Colonic mucosa (tissue), 4 donors: ENCODE results near the gene CLNS1A. TPM values are rescaled to one million over a fixed set of nuclear protein-coding genes. Genes with fewer than 3 reads are reported as not detected.

Experiments
- DNase-seq: peaks from one replicate; pipeline ENCODE4 v3.0.0-alpha.2; 2020
- H3K27ac ChIP-seq: fragments of 200-600 bp; one replicate; pipeline ENCODE4 v1.8.0; 2021
- H3K27me3 ChIP-seq: fragments of 200-600 bp; one replicate; pipeline ENCODE4 v1.8.0; 2021
- H3K36me3 ChIP-seq: fragments of 200-600 bp; one replicate; pipeline ENCODE4 v1.8.0; 2021
- H3K4me1 ChIP-seq: fragments of 200-600 bp; one replicate; pipeline ENCODE4 v1.8.0; 2021; ENCODE audit warnings: mild to moderate bottlenecking
- H3K4me3 ChIP-seq: fragments of 200-600 bp; one replicate; pipeline ENCODE4 v1.8.0; 2021
- H3K9ac ChIP-seq, 2 donors: one replicate each; pipeline ENCODE4 v1.7.0; 2013; ENCODE audit warnings: control low read depth in 2 of 2, low read depth in 2 of 2, low read length in 2 of 2
- H3K9me3 ChIP-seq: fragments of 200-600 bp; one replicate; pipeline ENCODE4 v1.8.0; 2021
- intact Hi-C: fragments of 100-400 bp; cut with DNase I; formaldehyde crosslinking; loops from one replicate; pipeline ENCODE4 v1.14.1; 2022
- total RNA-seq, 2 donors: library from RNA; stranded (reverse); fragmentation: NEBNext Ultra II Directional in 1 of 2; extraction: Animal tissue kit (Norgen Biotek cat#: 25700) in 1 of 2; gene quantifications; one replicate each; pipeline ENCODE4 v1.2.1, GENCODE V29; 2021
- TF ChIP-seq, protein P1 (sequence below): fragments of 200-600 bp; IDR thresholded peaks from one replicate; pipeline ENCODE4 v1.8.0; 2022; ENCODE audit warnings: antibody characterized with exemption, mild to moderate bottlenecking
- donor health status: healthy.
- donor health status: DM: no; HTN: no; CAD: no.
- donor health status: DM: no; HTN: no; CAD: no.

CLNS1A gene
- total RNA-seq, 2 donors from 2014 or later = 81.0 to 81.6 TPM

DNA sequence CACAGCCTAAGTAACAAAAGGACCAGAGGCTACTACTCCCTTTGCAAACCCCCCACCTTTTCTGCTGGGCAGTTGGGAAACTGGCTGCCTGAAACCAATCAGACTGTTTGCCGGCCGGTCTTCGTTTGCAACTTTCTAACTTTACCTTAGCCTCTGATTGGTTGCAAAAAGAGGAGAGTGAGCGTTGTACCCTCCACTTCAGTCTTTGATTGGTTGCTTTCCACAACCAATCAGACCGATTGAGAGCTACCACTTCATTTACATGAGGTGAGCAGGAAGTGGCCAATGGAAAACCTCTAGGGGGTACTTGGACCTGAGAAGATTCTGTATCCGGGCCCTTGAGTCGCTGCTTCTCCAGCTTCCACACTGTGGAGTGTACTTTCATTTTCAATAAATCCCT is 18.8 kb upstream of the CLNS1A start:
- H3K27ac ChIP-seq = no peak overlapping the region
- DNase-seq = no peak
- no peak overlapping the region for H3K9ac ChIP-seq
- H3K4me3 ChIP-seq = no peak overlapping the region
- no peaks in the 10 kb centered on the region for H3K27me3 ChIP-seq
- H3K9me3 ChIP-seq = no peaks in the 10 kb centered on the region
- H3K4me1 ChIP-seq = no peaks in the 10 kb centered on the region
- TF ChIP-seq, protein P1, sequence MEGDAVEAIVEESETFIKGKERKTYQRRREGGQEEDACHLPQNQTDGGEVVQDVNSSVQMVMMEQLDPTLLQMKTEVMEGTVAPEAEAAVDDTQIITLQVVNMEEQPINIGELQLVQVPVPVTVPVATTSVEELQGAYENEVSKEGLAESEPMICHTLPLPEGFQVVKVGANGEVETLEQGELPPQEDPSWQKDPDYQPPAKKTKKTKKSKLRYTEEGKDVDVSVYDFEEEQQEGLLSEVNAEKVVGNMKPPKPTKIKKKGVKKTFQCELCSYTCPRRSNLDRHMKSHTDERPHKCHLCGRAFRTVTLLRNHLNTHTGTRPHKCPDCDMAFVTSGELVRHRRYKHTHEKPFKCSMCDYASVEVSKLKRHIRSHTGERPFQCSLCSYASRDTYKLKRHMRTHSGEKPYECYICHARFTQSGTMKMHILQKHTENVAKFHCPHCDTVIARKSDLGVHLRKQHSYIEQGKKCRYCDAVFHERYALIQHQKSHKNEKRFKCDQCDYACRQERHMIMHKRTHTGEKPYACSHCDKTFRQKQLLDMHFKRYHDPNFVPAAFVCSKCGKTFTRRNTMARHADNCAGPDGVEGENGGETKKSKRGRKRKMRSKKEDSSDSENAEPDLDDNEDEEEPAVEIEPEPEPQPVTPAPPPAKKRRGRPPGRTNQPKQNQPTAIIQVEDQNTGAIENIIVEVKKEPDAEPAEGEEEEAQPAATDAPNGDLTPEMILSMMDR = no peak
- intact Hi-C loops = no loop called here
- no peaks in the 10 kb centered on the region for H3K36me3 ChIP-seq

DNA sequence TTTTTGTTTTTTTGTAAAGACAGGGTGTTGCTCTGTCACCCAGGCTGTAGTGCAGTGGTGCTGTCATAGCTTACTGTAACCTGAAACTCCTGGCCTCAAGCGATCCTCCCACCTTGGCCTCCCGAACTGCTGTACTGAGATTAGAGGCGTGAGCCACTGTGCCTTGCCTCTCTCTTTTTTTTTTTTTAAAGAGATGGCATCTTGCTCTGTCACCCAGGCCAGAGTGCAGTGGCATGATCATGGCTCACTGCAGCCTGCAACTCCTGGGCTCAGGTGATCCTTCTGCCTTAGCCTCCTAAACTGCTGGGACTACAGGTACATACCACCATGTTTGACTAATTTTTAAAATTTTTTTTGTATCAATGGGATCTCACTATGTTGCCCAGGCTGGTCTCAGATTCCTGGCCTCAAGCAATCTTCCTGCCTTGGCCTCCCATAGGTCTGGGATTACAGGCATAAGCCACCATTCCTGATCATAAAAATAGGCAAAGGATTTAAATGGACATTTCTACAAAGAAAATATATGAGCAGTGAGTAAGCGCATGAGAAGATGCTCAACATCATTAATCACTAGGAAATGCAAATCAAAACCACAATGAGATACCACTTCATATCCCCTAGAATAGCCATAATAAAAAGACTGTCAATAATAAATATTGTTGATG is 17.3 kb upstream of the CLNS1A start:
- intact Hi-C loops = no loop called here
- no peak for DNase-seq
- Histone ChIP-seq H3K4me3 (no peak overlapping the region), H3K4me1 (no peaks in the 10 kb centered on the region), H3K9me3 (no peaks in the 10 kb centered on the region), H3K27ac (no peak overlapping the region), H3K9ac (no peak overlapping the region), H3K27me3 (no peaks in the 10 kb centered on the region), H3K36me3 (no peaks in the 10 kb centered on the region)
- TF ChIP-seq, protein P1 = no peak

DNA sequence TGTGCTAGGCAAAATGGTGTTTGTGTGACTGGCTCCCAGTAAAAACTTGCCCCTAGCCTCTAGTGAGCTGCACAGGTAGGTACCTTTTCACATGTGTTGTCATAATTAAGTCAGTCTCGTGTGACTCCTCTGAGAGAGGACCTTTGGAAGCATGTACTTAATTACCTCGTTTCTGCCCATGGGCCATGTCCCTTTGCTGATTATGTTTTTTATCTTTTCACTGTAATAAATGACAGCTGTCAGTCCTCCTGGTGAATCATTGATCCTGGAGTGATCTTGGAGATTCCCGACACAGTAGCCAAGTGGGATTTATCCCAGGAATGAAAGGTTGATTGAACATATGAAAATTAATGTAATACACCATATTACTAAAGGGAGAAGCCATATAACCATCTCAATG is 12.5 kb upstream of the CLNS1A start:
- no peaks in the 10 kb centered on the region for H3K36me3 ChIP-seq
- H3K4me1 ChIP-seq = no peaks in the 10 kb centered on the region
- TF ChIP-seq, protein P1 = no peak
- intact Hi-C loops = no loop called here
- DNase-seq = no peak
- H3K27ac ChIP-seq = no peak overlapping the region
- H3K9ac ChIP-seq = no peak overlapping the region
- no peaks in the 10 kb centered on the region for H3K27me3 ChIP-seq
- no peak overlapping the region for H3K4me3 ChIP-seq
- H3K9me3 ChIP-seq = no peaks in the 10 kb centered on the region

DNA sequence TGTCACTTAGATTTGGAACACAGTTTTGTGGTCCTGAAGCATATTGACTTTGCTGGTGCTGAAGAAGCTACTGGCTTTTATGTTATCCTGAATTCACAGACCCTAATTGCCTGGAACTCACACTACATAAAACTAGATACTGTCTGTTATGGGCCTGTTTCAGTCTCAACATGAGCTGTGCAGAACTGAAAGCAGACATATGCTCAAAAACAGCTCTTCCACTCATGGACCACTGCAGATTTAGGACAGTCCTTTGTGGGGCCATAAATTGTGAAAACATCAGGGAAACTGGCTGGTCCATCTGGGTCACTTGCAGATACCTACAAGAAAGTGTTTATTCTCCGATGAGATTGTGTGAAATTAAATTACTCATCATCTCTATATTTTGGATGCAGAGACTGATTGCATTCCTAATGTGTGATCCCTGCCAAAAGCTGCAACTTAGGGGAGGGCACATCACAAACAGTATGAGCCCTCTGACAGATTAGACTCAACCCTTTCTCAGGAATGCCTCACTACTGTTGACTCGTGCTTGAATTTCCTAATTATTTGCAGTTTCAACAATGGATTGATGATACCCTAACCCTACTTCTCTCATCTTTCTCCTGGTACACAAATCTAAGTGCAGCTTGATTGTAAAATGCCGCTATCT is 10.2 kb upstream of the CLNS1A start:
- Histone ChIP-seq H3K27me3 (no peaks in the 10 kb centered on the region), H3K9me3 (no peaks in the 10 kb centered on the region), H3K4me3 (no peak overlapping the region), H3K9ac (no peak overlapping the region), H3K4me1 (no peaks in the 10 kb centered on the region), H3K27ac (no peak overlapping the region), H3K36me3 (no peaks in the 10 kb centered on the region)
- intact Hi-C loops = no loop called here
- TF ChIP-seq, protein P1 = no peak
- no peak for DNase-seq

DNA sequence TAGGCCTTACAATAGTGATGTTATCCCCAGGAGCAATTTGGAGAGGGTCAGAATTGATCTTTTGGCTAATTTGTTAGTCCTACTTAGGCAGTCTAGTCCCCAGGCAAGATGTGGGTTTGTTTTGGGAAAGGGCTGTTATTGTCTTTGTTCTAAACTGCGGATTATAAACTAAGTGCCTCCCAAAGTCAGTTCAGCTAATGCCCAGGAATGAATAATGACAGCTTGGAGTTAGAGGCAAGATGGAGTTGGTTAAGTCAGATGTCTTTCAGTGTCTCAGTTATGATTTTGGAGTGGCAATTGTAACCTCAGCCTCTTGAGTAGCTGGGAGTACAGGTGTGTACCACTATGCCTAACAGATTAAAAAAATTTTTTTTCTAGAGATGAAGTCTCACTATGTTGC is 7.3 kb upstream of the CLNS1A start:
- H3K27me3 ChIP-seq = no peaks in the 10 kb centered on the region
- DNase-seq = no peak
- no peak overlapping the region for H3K4me3 ChIP-seq
- no peak overlapping the region for H3K9ac ChIP-seq
- no peaks in the 10 kb centered on the region for H3K36me3 ChIP-seq
- no peaks in the 10 kb centered on the region for H3K4me1 ChIP-seq
- TF ChIP-seq, protein P1 = no peak
- intact Hi-C loops = no loop called here
- H3K27ac ChIP-seq = no peak overlapping the region
- no peaks in the 10 kb centered on the region for H3K9me3 ChIP-seq
